NT2/D1 (cell line): ENCODE results near the gene TSPAN1.

Experiments
- DNase-seq: peaks from one replicate; pipeline ENCODE4 v3.0.0-alpha.2; 2011; ENCODE audit warnings: low read depth, low spot score
- H3K27me3 ChIP-seq: 2 replicates; pipeline ENCODE4 v1.6.0; 2011; ENCODE audit warnings: mild to moderate bottlenecking; ENCODE audit not compliant: insufficient read length, insufficient read depth
- H3K36me3 ChIP-seq: 2 replicates; pipeline ENCODE4 v1.6.1; 2011; ENCODE audit warnings: mild to moderate bottlenecking, low read length, mixed read lengths; ENCODE audit not compliant: insufficient read depth, insufficient read length
- H3K4me1 ChIP-seq: 2 replicates; pipeline ENCODE4 v1.5.1; 2011; ENCODE audit not compliant: insufficient read depth, insufficient read length
- H3K4me3 ChIP-seq: 2 replicates; pipeline ENCODE4 v1.5.1; 2011; ENCODE audit warnings: low read depth; ENCODE audit not compliant: insufficient read length
- H3K9ac ChIP-seq: 2 replicates; pipeline ENCODE4 v1.6.0; 2011; ENCODE audit warnings: low read depth; ENCODE audit not compliant: insufficient read length
- H3K9me3 ChIP-seq: 2 replicates; pipeline ENCODE4 v1.5.1; 2011; ENCODE audit warnings: mild to moderate bottlenecking, low read length; ENCODE audit not compliant: insufficient read depth
- SUZ12 ChIP-seq: IDR thresholded peaks from 2 replicates; pipeline ENCODE4 v1.6.1; 2011; ENCODE audit not compliant: insufficient read length, insufficient read depth; ENCODE audit errors: extremely low read depth
- YY1 ChIP-seq: IDR thresholded peaks from 2 replicates; pipeline ENCODE4 v1.6.1; 2011; ENCODE audit not compliant: insufficient read length, insufficient read depth
- ZNF274 ChIP-seq: IDR thresholded peaks from 2 replicates; pipeline ENCODE4 v1.6.1; 2011; ENCODE audit warnings: mild to moderate bottlenecking, low read depth, low read length

The TSPAN1 gene

GRCh38 chr1:46132529-46133180 is 42.2 kb upstream of the TSPAN1 start, which contains the start of gene PIK3R3:
TSS of gene PIK3R3 (minus strand) at chr1:46132629. CDS start at chr1:46131952, 677 bp downstream.
- H3K9me3 ChIP-seq, result no peaks in the 10 kb centered on the region
- H3K4me1 ChIP-seq, result no peaks in the 10 kb centered on the region
- peak; percentile 7 for TF ChIP-seq YY1
- TF ChIP-seq ZNF274, result no peak
- H3K4me3 ChIP-seq, result peak within 1 kb of the TSS; percentile 71
- H3K27me3 ChIP-seq, result peaks cover 25% of the 10 kb centered on the region
- no peaks in the 10 kb centered on the region for H3K36me3 ChIP-seq
- peak; percentile 100 for DNase-seq
- H3K9ac ChIP-seq, result peak within 1 kb of the TSS; percentile 93

- peaks cover 25% of the 10 kb centered on the region for H3K27me3 ChIP-seq
- H3K36me3 ChIP-seq, result no peaks in the 10 kb centered on the region
- H3K4me1 ChIP-seq, result no peaks in the 10 kb centered on the region
- DNase-seq, result no peak
- TF ChIP-seq SUZ12, result no peak
- no peak for TF ChIP-seq ZNF274
- TF ChIP-seq YY1, result no peak
- H3K9me3 ChIP-seq, result no peaks in the 10 kb centered on the region
- H3K4me3 ChIP-seq, result peak overlapping the region; percentile 46
- H3K9ac ChIP-seq, result peak overlapping the region; percentile 53
Measured at GRCh38 chr1:46133181-46133658, 41.7 kb upstream of the TSPAN1 start.

GRCh38 chr1:46133781-46134350 is 41.0 kb upstream of the TSPAN1 start:
- no peaks in the 10 kb centered on the region for H3K4me1 ChIP-seq
- no peak for DNase-seq
- peak overlapping the region; percentile 46 for H3K4me3 ChIP-seq
- TF ChIP-seq YY1 (no peak), ZNF274 (no peak), SUZ12 (no peak)
- H3K36me3 ChIP-seq, result no peaks in the 10 kb centered on the region
- peak overlapping the region; percentile 53 for H3K9ac ChIP-seq
- no peaks in the 10 kb centered on the region for H3K9me3 ChIP-seq
- H3K27me3 ChIP-seq, result peaks cover 25% of the 10 kb centered on the region

GRCh38 chr1:46134660-46135331 is 40.1 kb upstream of the TSPAN1 start:
- Histone ChIP-seq H3K4me1 (no peaks in the 10 kb centered on the region), H3K36me3 (no peaks in the 10 kb centered on the region), H3K4me3 (no peak overlapping the region), H3K9me3 (no peaks in the 10 kb centered on the region), H3K27me3 (peaks cover 22% of the 10 kb centered on the region), H3K9ac (no peak overlapping the region)
- TF ChIP-seq YY1 (no peak), ZNF274 (no peak), SUZ12 (no peak)
- no peak for DNase-seq

GRCh38 chr1:46136711-46137110 is 38.2 kb upstream of the TSPAN1 start:
- Histone ChIP-seq H3K4me1 (no peaks in the 10 kb centered on the region), H3K9me3 (no peaks in the 10 kb centered on the region), H3K36me3 (no peaks in the 10 kb centered on the region), H3K4me3 (no peak overlapping the region), H3K9ac (no peak overlapping the region), H3K27me3 (peaks cover 7% of the 10 kb centered on the region)
- TF ChIP-seq ZNF274 (no peak), YY1 (no peak), SUZ12 (no peak)
- no peak for DNase-seq

- H3K9ac ChIP-seq, result no peak overlapping the region
- no peak overlapping the region for H3K4me3 ChIP-seq
- no peak for DNase-seq
Measured at GRCh38 chr1:46137916-46138315, 37.0 kb upstream of the TSPAN1 start.

GRCh38 chr1:46148318-46148717 is 26.6 kb upstream of the TSPAN1 start:
- H3K9ac ChIP-seq, result no peak overlapping the region
- TF ChIP-seq SUZ12, result no peak
- no peaks in the 10 kb centered on the region for H3K4me1 ChIP-seq
- no peak overlapping the region for H3K4me3 ChIP-seq
- H3K27me3 ChIP-seq, result no peaks in the 10 kb centered on the region
- H3K36me3 ChIP-seq, result no peaks in the 10 kb centered on the region
- H3K9me3 ChIP-seq, result no peaks in the 10 kb centered on the region
- no peak for DNase-seq

More at GRCh38 chr1:46137916-46138315, 37.0 kb upstream of the TSPAN1 start:
- H3K27me3 ChIP-seq, result peaks cover 7% of the 10 kb centered on the region
- no peaks in the 10 kb centered on the region for H3K9me3 ChIP-seq
- no peak for TF ChIP-seq ZNF274
- TF ChIP-seq SUZ12, result no peak
- TF ChIP-seq YY1, result no peak
- H3K4me1 ChIP-seq, result no peaks in the 10 kb centered on the region
- no peaks in the 10 kb centered on the region for H3K36me3 ChIP-seq
